Endothelial cell (in vitro differentiated cells): ENCODE measurements around the gene RAPGEF1. TPM values are rescaled to one million over a fixed set of nuclear protein-coding genes. Genes with fewer than 3 reads are reported as not detected.

Experiments used
- DNase-seq: peaks from one replicate; pipeline ENCODE4 v3.0.0; 2021; ENCODE audit warnings: low spot score
- H3K27ac Mint-ChIP-seq: one replicate; pipeline ENCODE4 v1.8.0; 2021; ENCODE audit warnings: mixed read lengths, inconsistent platforms; ENCODE audit not compliant: unreplicated experiment
- H3K27me3 Mint-ChIP-seq: one replicate; pipeline ENCODE4 v1.8.0; 2021; ENCODE audit warnings: mild to moderate bottlenecking, moderate library complexity, mixed read lengths, inconsistent platforms; ENCODE audit not compliant: unreplicated experiment
- H3K36me3 Mint-ChIP-seq: one replicate; pipeline ENCODE4 v1.8.0; 2021; ENCODE audit warnings: mild to moderate bottlenecking, low read depth, mixed read lengths, inconsistent platforms; ENCODE audit not compliant: unreplicated experiment
- H3K4me1 Mint-ChIP-seq: one replicate; pipeline ENCODE4 v1.8.0; 2021; ENCODE audit warnings: mild to moderate bottlenecking, mixed read lengths, inconsistent platforms; ENCODE audit not compliant: unreplicated experiment
- H3K4me3 Mint-ChIP-seq: one replicate; pipeline ENCODE4 v1.8.0; 2021; ENCODE audit warnings: mild to moderate bottlenecking, mixed read lengths, inconsistent platforms; ENCODE audit not compliant: unreplicated experiment
- H3K9me3 Mint-ChIP-seq: one replicate; pipeline ENCODE4 v1.8.0; 2021; ENCODE audit warnings: mixed read lengths, inconsistent platforms; ENCODE audit not compliant: unreplicated experiment
- CTCF ChIP-seq: fragments of 200-600 bp; sonication (generic); IDR thresholded peaks from one replicate; pipeline ENCODE4 v1.5.0; 2021; ENCODE audit warnings: antibody characterized with exemption; ENCODE audit not compliant: unreplicated experiment
- total RNA-seq: library from RNA; stranded (reverse); fragmentation: NEBNext Ultra II Directional; extraction: Animal tissue kit (Norgen Biotek cat#: 25700); gene quantifications from one replicate; pipeline ENCODE4 v1.2.1, GENCODE V29; 2021; ENCODE audit not compliant: unreplicated experiment

RAPGEF1 gene
- total RNA-seq, 1 donor from 2014 or later: 226 TPM

- H3K36me3 Mint-ChIP-seq: peaks cover 73% of the 10 kb centered on the region
- H3K27ac Mint-ChIP-seq: peak overlapping the region; percentile 9
- no peak for DNase-seq
- no peak for TF ChIP-seq CTCF
- H3K9me3 Mint-ChIP-seq: no peaks in the 10 kb centered on the region
- H3K27me3 Mint-ChIP-seq: peaks cover 17% of the 10 kb centered on the region
- peak overlapping the region; percentile 60 for H3K4me3 Mint-ChIP-seq
- H3K4me1 Mint-ChIP-seq: peaks cover 2% of the 10 kb centered on the region
Observed at GRCh38 chr9:131603711-131604439, 136.0 kb downstream of the RAPGEF1 start.

- H3K9me3 Mint-ChIP-seq: no peaks in the 10 kb centered on the region
- H3K4me1 Mint-ChIP-seq: peaks cover 2% of the 10 kb centered on the region
- no peak for DNase-seq
- peaks cover 70% of the 10 kb centered on the region for H3K36me3 Mint-ChIP-seq
- H3K27me3 Mint-ChIP-seq: peaks cover 17% of the 10 kb centered on the region
- TF ChIP-seq CTCF: no peak
- H3K27ac Mint-ChIP-seq: no peak overlapping the region
- H3K4me3 Mint-ChIP-seq: peak overlapping the region; percentile 31
Observed at GRCh38 chr9:131603199-131603598, 136.7 kb downstream of the RAPGEF1 start.

GRCh38 chr9:131601683-131602181 lies 138.1 kb downstream of the RAPGEF1 start:
- no peak for TF ChIP-seq CTCF
- Mint-ChIP-seq H3K4me1 (no peaks in the 10 kb centered on the region), H3K4me3 (no peak overlapping the region), H3K27me3 (peaks cover 15% of the 10 kb centered on the region), H3K27ac (no peak overlapping the region), H3K9me3 (no peaks in the 10 kb centered on the region), H3K36me3 (peaks cover 67% of the 10 kb centered on the region)
- DNase-seq: no peak

GRCh38 chr9:131598121-131598520 lies 141.8 kb downstream of the RAPGEF1 start:
- Mint-ChIP-seq H3K36me3 (peaks cover 59% of the 10 kb centered on the region), H3K27me3 (peaks cover 16% of the 10 kb centered on the region), H3K4me1 (peaks cover 3% of the 10 kb centered on the region), H3K4me3 (peak overlapping the region; percentile 47), H3K9me3 (no peaks in the 10 kb centered on the region), H3K27ac (no peak overlapping the region)
- no peak for DNase-seq
- no peak for TF ChIP-seq CTCF

- H3K27me3 Mint-ChIP-seq: peaks cover 19% of the 10 kb centered on the region
- peaks cover 7% of the 10 kb centered on the region for H3K4me1 Mint-ChIP-seq
- peaks cover 62% of the 10 kb centered on the region for H3K36me3 Mint-ChIP-seq
- no peak for TF ChIP-seq CTCF
- H3K27ac Mint-ChIP-seq: no peak overlapping the region
- no peak overlapping the region for H3K4me3 Mint-ChIP-seq
- no peaks in the 10 kb centered on the region for H3K9me3 Mint-ChIP-seq
- DNase-seq: no peak
Observed at GRCh38 chr9:131597246-131597645, 142.6 kb downstream of the RAPGEF1 start.
